ENCODE measurements around the gene KHDC4. TPM values are rescaled to one million over a fixed set of nuclear protein-coding genes. Genes with fewer than 3 reads are reported as not detected.
A peak's percentile ranks its signal among the peaks of the same experiment; 100 is the strongest.

Gene KHDC4
- total RNA-seq, 4 donors from 2014 or later = 46.8 to 82.8 (median 67.7) TPM

DNA sequence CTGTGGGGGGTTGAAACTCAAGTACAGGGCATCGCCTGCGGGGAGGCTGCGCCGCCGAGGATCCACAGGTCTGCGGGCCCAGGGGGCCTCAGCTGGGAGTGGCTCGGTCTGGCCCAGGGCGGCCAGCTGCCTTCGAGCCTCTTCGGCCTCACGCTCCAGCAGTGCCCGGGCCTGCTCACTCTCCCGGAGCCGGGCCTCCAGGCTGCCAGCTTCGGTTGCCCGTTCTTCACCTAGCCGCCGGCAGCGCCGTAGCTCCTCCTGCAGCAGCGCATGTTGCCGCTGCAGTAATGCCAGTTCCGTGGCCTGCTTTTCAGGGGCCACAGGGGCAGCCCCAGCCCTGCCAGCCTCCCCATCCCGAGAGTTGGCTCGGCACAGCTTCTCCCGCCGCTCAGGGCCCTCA is 16.6 kb upstream of the KHDC4 start:
- no peak for DNase-seq (ENCODE audit: low spot score in 2 of 2)
- 96% methylated on average over 26 to 27 of the region's 27 CpGs for WGBS, 2 donors
- Histone ChIP-seq H3K4me3 (no peak overlapping the region), H3K9me3 (no peaks in the 10 kb centered on the region), H3K36me3 (peaks cover 2 to 100% (median 63%) of the 10 kb centered on the region in 3 donors), H3K4me1 (peaks cover 0 to 14% (median 1%) of the 10 kb centered on the region in 4 donors), H3K27me3 (no peaks in the 10 kb centered on the region), H3K27ac (no peak overlapping the region)
- TF ChIP-seq, protein P1, sequence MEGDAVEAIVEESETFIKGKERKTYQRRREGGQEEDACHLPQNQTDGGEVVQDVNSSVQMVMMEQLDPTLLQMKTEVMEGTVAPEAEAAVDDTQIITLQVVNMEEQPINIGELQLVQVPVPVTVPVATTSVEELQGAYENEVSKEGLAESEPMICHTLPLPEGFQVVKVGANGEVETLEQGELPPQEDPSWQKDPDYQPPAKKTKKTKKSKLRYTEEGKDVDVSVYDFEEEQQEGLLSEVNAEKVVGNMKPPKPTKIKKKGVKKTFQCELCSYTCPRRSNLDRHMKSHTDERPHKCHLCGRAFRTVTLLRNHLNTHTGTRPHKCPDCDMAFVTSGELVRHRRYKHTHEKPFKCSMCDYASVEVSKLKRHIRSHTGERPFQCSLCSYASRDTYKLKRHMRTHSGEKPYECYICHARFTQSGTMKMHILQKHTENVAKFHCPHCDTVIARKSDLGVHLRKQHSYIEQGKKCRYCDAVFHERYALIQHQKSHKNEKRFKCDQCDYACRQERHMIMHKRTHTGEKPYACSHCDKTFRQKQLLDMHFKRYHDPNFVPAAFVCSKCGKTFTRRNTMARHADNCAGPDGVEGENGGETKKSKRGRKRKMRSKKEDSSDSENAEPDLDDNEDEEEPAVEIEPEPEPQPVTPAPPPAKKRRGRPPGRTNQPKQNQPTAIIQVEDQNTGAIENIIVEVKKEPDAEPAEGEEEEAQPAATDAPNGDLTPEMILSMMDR (IDR thresholded peaks at IDR 0.05) = no peak
- TF ChIP-seq EP300 (IDR thresholded peaks at IDR 0.05) (no peak), POLR2A (IDR thresholded peaks at IDR 0.05) (no peak)

DNA sequence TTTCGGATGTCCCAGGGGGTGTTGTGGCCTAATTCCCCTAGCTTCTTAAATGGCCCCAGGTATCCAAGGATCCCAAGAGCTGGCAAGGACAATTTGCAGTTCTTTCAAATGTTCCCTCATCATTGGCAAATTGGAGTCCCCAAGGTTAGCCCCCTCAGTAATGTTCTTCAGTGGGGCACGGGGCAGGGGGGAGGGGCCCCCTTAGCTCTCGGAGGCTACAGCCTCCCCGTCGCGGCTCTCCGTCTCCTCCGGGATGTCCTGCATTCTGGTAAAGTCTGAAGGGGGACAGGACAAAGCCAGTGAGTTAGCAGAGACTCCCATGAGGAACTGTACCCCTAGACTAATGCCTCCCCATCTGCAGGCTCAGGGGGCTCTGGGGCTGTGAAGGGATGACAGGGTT is 13.5 kb upstream of the KHDC4 start:
- Histone ChIP-seq H3K9me3 (no peaks in the 10 kb centered on the region), H3K4me1 (peaks cover 0 to 41% (median 14%) of the 10 kb centered on the region in 4 donors), H3K27ac (no peak overlapping the region), H3K36me3 (peaks cover 2 to 72% (median 47%) of the 10 kb centered on the region in 3 donors), H3K27me3 (no peaks in the 10 kb centered on the region), H3K4me3 (no peak overlapping the region)
- 87 to 89% methylated on average over 8 of the region's 8 CpGs for WGBS, 2 donors
- DNase-seq (ENCODE audit: low spot score in 2 of 2) = no peak
- TF ChIP-seq, protein P1 (IDR thresholded peaks at IDR 0.05) = no peak
- TF ChIP-seq POLR2A (IDR thresholded peaks at IDR 0.05) (no peak), EP300 (IDR thresholded peaks at IDR 0.05) (no peak)

DNA sequence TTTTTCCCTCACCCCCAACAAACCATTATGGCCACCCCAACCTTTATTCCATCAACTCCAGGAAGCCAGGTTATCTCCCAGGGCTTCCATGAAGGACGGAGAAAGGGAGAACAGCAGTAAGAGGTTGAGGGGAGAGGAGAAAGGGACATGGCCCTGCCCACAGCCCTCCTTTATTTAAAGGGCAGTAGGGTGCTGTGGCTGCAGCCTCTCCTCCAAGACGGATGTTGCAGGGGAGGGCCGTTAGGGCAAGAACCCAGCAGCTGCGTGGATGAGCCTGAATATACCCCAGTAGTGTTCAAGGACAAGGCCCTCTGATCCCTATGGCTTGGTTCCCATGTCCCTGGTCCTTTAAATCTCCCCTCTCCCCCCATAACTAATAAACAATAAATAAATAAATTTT is 13.1 kb upstream of the KHDC4 start:
- Histone ChIP-seq H3K27me3 (no peaks in the 10 kb centered on the region), H3K4me3 (no peak overlapping the region), H3K36me3 (peaks cover 2 to 67% (median 43%) of the 10 kb centered on the region in 3 donors), H3K4me1 (peaks cover 0 to 45% (median 16%) of the 10 kb centered on the region in 4 donors), H3K27ac (no peak overlapping the region), H3K9me3 (no peaks in the 10 kb centered on the region)
- 58 to 74% methylated on average over 4 of the region's 4 CpGs for WGBS, 2 donors
- no peak for DNase-seq (ENCODE audit: low spot score in 2 of 2)
- TF ChIP-seq, protein P1 (IDR thresholded peaks at IDR 0.05) = no peak
- TF ChIP-seq EP300 (IDR thresholded peaks at IDR 0.05) = no peak
- TF ChIP-seq POLR2A (IDR thresholded peaks at IDR 0.05) = no peak

DNA sequence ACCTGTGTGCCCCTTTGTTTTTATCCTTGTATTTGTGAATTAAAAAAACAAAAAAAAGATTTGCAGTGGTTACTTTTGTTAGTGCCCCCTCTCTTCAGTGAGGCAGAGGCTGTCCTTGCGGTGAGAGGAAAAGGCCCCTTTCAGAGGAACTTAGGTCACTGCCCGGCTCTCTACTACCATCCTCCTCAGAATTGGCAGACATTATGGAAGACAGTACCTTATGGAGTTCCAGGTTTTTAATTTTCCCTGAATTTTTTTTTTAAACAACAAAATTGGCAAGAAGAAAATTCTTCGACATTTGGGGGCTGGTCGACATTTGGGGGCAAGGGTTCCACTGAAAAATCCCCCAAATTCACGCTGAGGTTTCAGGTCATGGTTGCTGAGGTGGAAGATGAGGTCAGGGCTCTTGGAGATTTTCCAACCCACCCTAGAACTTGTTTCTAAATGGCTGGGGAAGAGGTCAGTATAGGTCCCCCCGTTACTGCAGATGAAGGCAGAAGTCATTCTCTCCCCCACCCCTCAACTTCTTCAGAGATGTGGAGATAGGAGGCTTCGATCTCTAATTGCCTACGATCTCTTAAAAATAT is 12.5 kb upstream of the KHDC4 start:
- Histone ChIP-seq H3K9me3 (no peaks in the 10 kb centered on the region), H3K4me3 (no peak overlapping the region), H3K27ac (peak overlapping the region in 1 of 4 donors; percentile 65), H3K27me3 (no peaks in the 10 kb centered on the region), H3K36me3 (peaks cover 0 to 62% (median 37%) of the 10 kb centered on the region in 3 donors), H3K4me1 (peaks cover 0 to 51% (median 21%) of the 10 kb centered on the region in 4 donors)
- no peak for DNase-seq (ENCODE audit: low spot score in 2 of 2)
- no peak for TF ChIP-seq POLR2A (IDR thresholded peaks at IDR 0.05)
- TF ChIP-seq, protein P1 (IDR thresholded peaks at IDR 0.05) = no peak
- no peak for TF ChIP-seq EP300 (IDR thresholded peaks at IDR 0.05)
- 70 to 73% methylated on average over 8 of the region's 8 CpGs for WGBS, 2 donors

DNA sequence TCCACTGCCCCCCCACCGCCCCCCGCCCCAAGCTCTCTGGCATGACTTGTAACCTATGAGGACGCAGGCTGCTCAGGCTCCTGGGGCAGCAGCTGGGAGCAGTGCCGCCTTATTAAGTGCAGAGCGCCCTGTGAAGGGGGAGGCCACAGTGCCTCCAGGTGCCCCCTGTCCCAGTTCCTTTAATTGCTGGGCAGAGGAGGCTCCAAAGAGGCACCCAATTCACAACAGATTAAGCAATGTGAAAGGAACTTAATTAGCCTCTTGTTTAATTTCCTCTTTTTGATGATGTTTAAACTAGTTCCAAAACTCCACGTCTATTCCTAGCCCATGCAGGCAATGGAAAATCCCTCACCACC is 10.2 kb upstream of the KHDC4 start:
- Histone ChIP-seq H3K4me3 (no peak overlapping the region), H3K27me3 (no peaks in the 10 kb centered on the region), H3K36me3 (peaks cover 0 to 39% (median 15%) of the 10 kb centered on the region in 3 donors), H3K27ac (peak overlapping the region in 2 of 4 donors; percentile 34 to 48), H3K9me3 (no peaks in the 10 kb centered on the region), H3K4me1 (peaks cover 0 to 71% (median 38%) of the 10 kb centered on the region in 4 donors)
- WGBS, 2 donors = 33 to 46% methylated on average over 6 of the region's 6 CpGs
- TF ChIP-seq, protein P1 (IDR thresholded peaks at IDR 0.05) = no peak
- TF ChIP-seq EP300 (IDR thresholded peaks at IDR 0.05) (no peak), POLR2A (IDR thresholded peaks at IDR 0.05) (no peak)
- no peak for DNase-seq (ENCODE audit: low spot score in 2 of 2)

All from tibial nerve (tissue), 4 donors.